B cell (primary cell): Measurements from ENCODE around the gene GZMM.

Experiments
- CTCF ChIP-seq: fragments of 200-600 bp; IDR thresholded peaks from one replicate; pipeline ENCODE4 v1.8.0; 2022; ENCODE audit warnings: antibody characterized with exemption, mild to moderate bottlenecking
- EZH2 ChIP-seq: IDR thresholded peaks from 2 replicates; pipeline ENCODE4 v1.6.1; 2012; ENCODE audit warnings: borderline replicate concordance, low read depth, mild to moderate bottlenecking, moderate library complexity, low read length; ENCODE audit not compliant: insufficient read depth, poor library complexity, severe bottlenecking

GRCh38 chr19:522726-523125 lies 21.1 kb upstream of the GZMM start:
- TF ChIP-seq CTCF (no peak), EZH2 (no peak)
